Panc1 (cell line): ENCODE data around the gene GMDS.

ENCODE experiments used
- POLR2AphosphoS5 ChIP-seq: IDR thresholded peaks from 2 replicates; pipeline ENCODE4 v1.6.1; 2012; ENCODE audit warnings: mild to moderate bottlenecking, low read depth, low read length, moderate library complexity
- SIN3A ChIP-seq: IDR thresholded peaks from 2 replicates; pipeline ENCODE4 v1.6.1; 2012; ENCODE audit warnings: low read depth, mild to moderate bottlenecking, low read length, moderate library complexity, borderline replicate concordance; ENCODE audit not compliant: insufficient read depth
- TF ChIP-seq, protein P1 (sequence below): fragments of 450-650 bp; IDR thresholded peaks from 2 replicates; pipeline ENCODE4 v1.5.1; 2017; ENCODE audit warnings: mild to moderate bottlenecking
- TF ChIP-seq, protein P2 (sequence below), 2 experiments: IDR thresholded peaks; 2 replicates each; pipeline ENCODE4 v1.6.1; 2011 to 2012; ENCODE audit warnings: low read depth in 2 of 2, control low read depth in 1 of 2, low read length in 1 of 2, mild to moderate bottlenecking in 1 of 2, moderate library complexity in 1 of 2; ENCODE audit not compliant: insufficient read depth in 1 of 2

DNA sequence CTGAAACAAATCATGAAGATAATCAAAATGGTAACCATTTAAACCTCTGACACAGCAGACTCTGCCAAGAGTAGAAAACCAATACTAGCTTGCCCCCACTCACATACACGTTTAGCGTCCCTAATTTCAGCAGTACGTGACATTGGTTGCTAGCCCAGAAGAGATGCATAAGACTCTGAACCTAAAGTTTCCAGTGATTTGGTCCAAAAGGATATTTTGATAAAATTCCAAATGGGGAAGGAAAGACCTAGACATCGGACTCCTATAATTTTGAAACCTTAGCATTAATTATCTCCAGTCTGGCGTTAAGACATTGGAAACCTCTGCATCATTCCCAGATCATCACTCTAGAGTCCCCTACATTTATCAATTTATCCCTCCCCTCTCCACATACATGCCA, 98.1 kb downstream of the GMDS start:
- TF ChIP-seq, protein P1, sequence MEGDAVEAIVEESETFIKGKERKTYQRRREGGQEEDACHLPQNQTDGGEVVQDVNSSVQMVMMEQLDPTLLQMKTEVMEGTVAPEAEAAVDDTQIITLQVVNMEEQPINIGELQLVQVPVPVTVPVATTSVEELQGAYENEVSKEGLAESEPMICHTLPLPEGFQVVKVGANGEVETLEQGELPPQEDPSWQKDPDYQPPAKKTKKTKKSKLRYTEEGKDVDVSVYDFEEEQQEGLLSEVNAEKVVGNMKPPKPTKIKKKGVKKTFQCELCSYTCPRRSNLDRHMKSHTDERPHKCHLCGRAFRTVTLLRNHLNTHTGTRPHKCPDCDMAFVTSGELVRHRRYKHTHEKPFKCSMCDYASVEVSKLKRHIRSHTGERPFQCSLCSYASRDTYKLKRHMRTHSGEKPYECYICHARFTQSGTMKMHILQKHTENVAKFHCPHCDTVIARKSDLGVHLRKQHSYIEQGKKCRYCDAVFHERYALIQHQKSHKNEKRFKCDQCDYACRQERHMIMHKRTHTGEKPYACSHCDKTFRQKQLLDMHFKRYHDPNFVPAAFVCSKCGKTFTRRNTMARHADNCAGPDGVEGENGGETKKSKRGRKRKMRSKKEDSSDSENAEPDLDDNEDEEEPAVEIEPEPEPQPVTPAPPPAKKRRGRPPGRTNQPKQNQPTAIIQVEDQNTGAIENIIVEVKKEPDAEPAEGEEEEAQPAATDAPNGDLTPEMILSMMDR, result no peak
- TF ChIP-seq SIN3A (no peak), POLR2AphosphoS5 (no peak)
- TF ChIP-seq, protein P2, sequence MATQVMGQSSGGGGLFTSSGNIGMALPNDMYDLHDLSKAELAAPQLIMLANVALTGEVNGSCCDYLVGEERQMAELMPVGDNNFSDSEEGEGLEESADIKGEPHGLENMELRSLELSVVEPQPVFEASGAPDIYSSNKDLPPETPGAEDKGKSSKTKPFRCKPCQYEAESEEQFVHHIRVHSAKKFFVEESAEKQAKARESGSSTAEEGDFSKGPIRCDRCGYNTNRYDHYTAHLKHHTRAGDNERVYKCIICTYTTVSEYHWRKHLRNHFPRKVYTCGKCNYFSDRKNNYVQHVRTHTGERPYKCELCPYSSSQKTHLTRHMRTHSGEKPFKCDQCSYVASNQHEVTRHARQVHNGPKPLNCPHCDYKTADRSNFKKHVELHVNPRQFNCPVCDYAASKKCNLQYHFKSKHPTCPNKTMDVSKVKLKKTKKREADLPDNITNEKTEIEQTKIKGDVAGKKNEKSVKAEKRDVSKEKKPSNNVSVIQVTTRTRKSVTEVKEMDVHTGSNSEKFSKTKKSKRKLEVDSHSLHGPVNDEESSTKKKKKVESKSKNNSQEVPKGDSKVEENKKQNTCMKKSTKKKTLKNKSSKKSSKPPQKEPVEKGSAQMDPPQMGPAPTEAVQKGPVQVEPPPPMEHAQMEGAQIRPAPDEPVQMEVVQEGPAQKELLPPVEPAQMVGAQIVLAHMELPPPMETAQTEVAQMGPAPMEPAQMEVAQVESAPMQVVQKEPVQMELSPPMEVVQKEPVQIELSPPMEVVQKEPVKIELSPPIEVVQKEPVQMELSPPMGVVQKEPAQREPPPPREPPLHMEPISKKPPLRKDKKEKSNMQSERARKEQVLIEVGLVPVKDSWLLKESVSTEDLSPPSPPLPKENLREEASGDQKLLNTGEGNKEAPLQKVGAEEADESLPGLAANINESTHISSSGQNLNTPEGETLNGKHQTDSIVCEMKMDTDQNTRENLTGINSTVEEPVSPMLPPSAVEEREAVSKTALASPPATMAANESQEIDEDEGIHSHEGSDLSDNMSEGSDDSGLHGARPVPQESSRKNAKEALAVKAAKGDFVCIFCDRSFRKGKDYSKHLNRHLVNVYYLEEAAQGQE (IDR thresholded peaks at IDR 0.05; ENCODE audit: insufficient read depth in 1 of 2, low read depth in 2 of 2, low read length in 1 of 2), result no peak
